ENCODE measurements around the gene LHB. TPM values are rescaled to one million over a fixed set of nuclear protein-coding genes. Genes with fewer than 3 reads are reported as not detected.

The LHB gene
- total RNA-seq, 1 experiment from 2014 or later, result not detected

DNA sequence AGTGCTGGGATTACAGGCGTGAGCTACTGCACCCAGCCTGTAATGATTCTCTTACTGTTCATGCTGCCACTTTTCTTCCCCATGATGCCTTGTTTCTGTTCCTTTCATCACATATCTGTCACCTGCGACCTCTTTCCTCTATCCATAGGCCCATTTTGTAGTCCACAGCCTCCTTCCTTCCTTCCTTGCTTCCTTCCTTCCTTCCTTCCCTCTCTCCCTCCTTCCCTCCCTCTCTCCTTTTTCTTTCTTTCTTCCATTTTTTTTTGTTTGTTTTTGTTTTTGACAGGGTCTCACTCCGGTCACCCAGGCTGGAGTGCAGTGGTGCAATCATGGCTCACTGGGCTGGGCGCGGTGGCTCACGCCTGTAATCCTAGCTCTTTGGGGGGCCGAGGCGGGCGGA, 28.0 kb downstream of the LHB start:
- POLR2A ChIA-PET (ENCODE audit: unreplicated experiment), result no interaction called here
- Histone ChIP-seq H3K36me3 (ENCODE audit: low read depth, low read length) (no peaks in the 10 kb centered on the region; the same call in 1 of the 2 replicates), H3K4me2 (ENCODE audit: low read length) (no peak overlapping the region), H3K9ac (ENCODE audit: low read length) (no peak overlapping the region), H4K20me1 (ENCODE audit: low read length) (no peaks in the 10 kb centered on the region), H3K9me3 (ENCODE audit: low read length) (no peaks in the 10 kb centered on the region), H3K79me2 (ENCODE audit: low read length) (peaks cover 32% of the 10 kb centered on the region), H3K9me2 (replicated peaks; ENCODE audit: low read length) (no peaks in the 10 kb centered on the region), H2AFZ (ENCODE audit: low read length) (no peak overlapping the region), H3K4me3 (ENCODE audit: low read length) (no peak overlapping the region), H3K27ac (ENCODE audit: low read length) (no peak overlapping the region), H3K4me1 (ENCODE audit: insufficient read depth, low read length) (no peaks in the 10 kb centered on the region), H3K27me3 (ENCODE audit: low read length) (no peaks in the 10 kb centered on the region), H3F3A (ENCODE audit: low read length, unreplicated experiment) (no peaks in the 10 kb centered on the region)
- DNase-seq (no peak), ATAC-seq (no peak)
- TF ChIP-seq CTCF (conservative IDR thresholded peaks at IDR 0.05; ENCODE audit: low read depth, low read length) (no peak), EZH2phosphoT487 (IDR thresholded peaks at IDR 0.05; ENCODE audit: borderline replicate concordance, low read length) (no peak), EZH2 (IDR thresholded peaks at IDR 0.05; ENCODE audit: low read length, unreplicated experiment) (no peak)
- no TSS peak for BruUV-seq (replicated peaks)
- intact Hi-C loops (cut with micrococcal nuclease), result no loop called here
- CTCF ChIA-PET, result no interaction called here

GRCh38 chr19:48988286-48988685, 28.6 kb downstream of the LHB start:
- DNase-seq, result no peak
- TF ChIP-seq EZH2phosphoT487 (IDR thresholded peaks at IDR 0.05; ENCODE audit: borderline replicate concordance, low read length) (no peak), EZH2 (IDR thresholded peaks at IDR 0.05; ENCODE audit: low read length, unreplicated experiment) (no peak), CTCF (conservative IDR thresholded peaks at IDR 0.05; ENCODE audit: low read depth, low read length) (no peak)
- Histone ChIP-seq H4K20me1 (ENCODE audit: low read length) (no peaks in the 10 kb centered on the region), H3K79me2 (ENCODE audit: low read length) (peaks cover 31% of the 10 kb centered on the region), H3K9ac (ENCODE audit: low read length) (no peak overlapping the region), H3K4me1 (ENCODE audit: insufficient read depth, low read length) (no peaks in the 10 kb centered on the region), H3K9me3 (ENCODE audit: low read length) (no peaks in the 10 kb centered on the region), H3K27ac (ENCODE audit: low read length) (no peak overlapping the region), H3K36me3 (ENCODE audit: low read depth, low read length) (peaks cover 1% of the 10 kb centered on the region; the same call in 1 of the 2 replicates), H3K27me3 (ENCODE audit: low read length) (no peaks in the 10 kb centered on the region), H3K9me2 (replicated peaks; ENCODE audit: low read length) (no peaks in the 10 kb centered on the region), H3K4me2 (ENCODE audit: low read length) (no peak overlapping the region), H2AFZ (ENCODE audit: low read length) (no peak overlapping the region), H3K4me3 (ENCODE audit: low read length) (no peak overlapping the region), H3F3A (ENCODE audit: low read length, unreplicated experiment) (no peaks in the 10 kb centered on the region)
- intact Hi-C loops (cut with micrococcal nuclease), result no loop called here
- no peak for ATAC-seq
- ChIA-PET CTCF (no interaction called here), POLR2A (ENCODE audit: unreplicated experiment) (no interaction called here)
- BruUV-seq (replicated peaks), result no TSS peak

- BruUV-seq (replicated peaks), result no TSS peak
- peaks cover 4% of the 10 kb centered on the region; the same call in 1 of the 2 replicates for H3K36me3 ChIP-seq (ENCODE audit: low read depth, low read length)
- H3F3A ChIP-seq (ENCODE audit: low read length, unreplicated experiment), result no peaks in the 10 kb centered on the region
- POLR2A ChIA-PET (ENCODE audit: unreplicated experiment), result no interaction called here
- no peak overlapping the region for H3K27ac ChIP-seq (ENCODE audit: low read length)
- ATAC-seq (no peak), DNase-seq (no peak)
- no peak overlapping the region for H3K9ac ChIP-seq (ENCODE audit: low read length)
- H3K79me2 ChIP-seq (ENCODE audit: low read length), result peaks cover 24% of the 10 kb centered on the region
- TF ChIP-seq EZH2phosphoT487 (IDR thresholded peaks at IDR 0.05; ENCODE audit: borderline replicate concordance, low read length) (no peak), CTCF (conservative IDR thresholded peaks at IDR 0.05; ENCODE audit: low read depth, low read length) (0 out of 2 replicates have a peak, but pooled peaks have one; percentile 11)
- no peaks in the 10 kb centered on the region for H3K27me3 ChIP-seq (ENCODE audit: low read length)
- no peaks in the 10 kb centered on the region for H4K20me1 ChIP-seq (ENCODE audit: low read length)
- no peaks in the 10 kb centered on the region for H3K9me2 ChIP-seq (replicated peaks; ENCODE audit: low read length)
- no peak overlapping the region for H3K4me2 ChIP-seq (ENCODE audit: low read length)
- CTCF ChIA-PET, result no interaction called here
- H3K9me3 ChIP-seq (ENCODE audit: low read length), result no peaks in the 10 kb centered on the region
- H3K4me1 ChIP-seq (ENCODE audit: insufficient read depth, low read length), result no peaks in the 10 kb centered on the region
- intact Hi-C loops (cut with micrococcal nuclease), result no loop called here
- H2AFZ ChIP-seq (ENCODE audit: low read length), result no peak overlapping the region
- no peak overlapping the region for H3K4me3 ChIP-seq (ENCODE audit: low read length)
These were observed 29.6 kb downstream of the LHB start for GRCh38 chr19:48987323-48987722.

All from PC-3 (cell line).